SKM-1 (cell line): ENCODE results near the gene ADAM12.
"Not testable (repeated sequence)": the region's sequence is repeated elsewhere in the genome, so short reads cannot be mapped to it uniquely, and the experiment has no call there.

Source experiments
- DNase-seq: peaks from one replicate; lab custom pipeline; 2025; ENCODE audit not compliant: unreplicated experiment; lab: John Stamatoyannopoulos, UW

The ADAM12 gene

GRCh38 chr10:126186766-126187165 lies 201.5 kb downstream of the ADAM12 start:
- DNase-seq = no peak

GRCh38 chr10:126185676-126186447 lies 202.4 kb downstream of the ADAM12 start:
- no peak for DNase-seq

- no peak for DNase-seq
Measured at GRCh38 chr10:126181626-126182025, 206.7 kb downstream of the ADAM12 start.

GRCh38 chr10:126179637-126180036 lies 208.6 kb downstream of the ADAM12 start:
- DNase-seq = no peak

- no peak for DNase-seq
Measured at GRCh38 chr10:126177417-126178030, 210.8 kb downstream of the ADAM12 start.

- no peak for DNase-seq
Measured at GRCh38 chr10:126175641-126176262, 212.5 kb downstream of the ADAM12 start.

GRCh38 chr10:126172755-126173154 lies 215.5 kb downstream of the ADAM12 start:
- not testable (repeated sequence) for DNase-seq

GRCh38 chr10:126171555-126171954 lies 216.7 kb downstream of the ADAM12 start:
- DNase-seq = no peak

- no peak for DNase-seq
Measured at GRCh38 chr10:126170776-126171175, 217.5 kb downstream of the ADAM12 start.

- no peak for DNase-seq
Measured at GRCh38 chr10:126170371-126170770, 217.9 kb downstream of the ADAM12 start.

GRCh38 chr10:126169899-126170298 lies 218.4 kb downstream of the ADAM12 start:
- no peak for DNase-seq

GRCh38 chr10:126166797-126167196 lies 221.5 kb downstream of the ADAM12 start:
- no peak for DNase-seq

GRCh38 chr10:126165874-126166273 lies 222.4 kb downstream of the ADAM12 start:
- DNase-seq = no peak

- no peak for DNase-seq
Measured at GRCh38 chr10:126163506-126163905, 224.8 kb downstream of the ADAM12 start.

GRCh38 chr10:126161691-126162090 lies 226.6 kb downstream of the ADAM12 start:
- no peak for DNase-seq

- no peak for DNase-seq
Measured at GRCh38 chr10:126160971-126161630, 227.2 kb downstream of the ADAM12 start.

- no peak for DNase-seq
Measured at GRCh38 chr10:126160571-126160970, 227.7 kb downstream of the ADAM12 start.

GRCh38 chr10:126158133-126158892 lies 230.0 kb downstream of the ADAM12 start:
- no peak for DNase-seq

GRCh38 chr10:126157189-126157588 lies 231.1 kb downstream of the ADAM12 start:
- DNase-seq = no peak

GRCh38 chr10:126156503-126156902 lies 231.8 kb downstream of the ADAM12 start:
- DNase-seq = no peak

- DNase-seq = no peak
Measured at GRCh38 chr10:126156012-126156411, 232.3 kb downstream of the ADAM12 start.
